WERI-Rb-1 (cell line): ENCODE data around the gene SPOCD1.

Experiments used
- DNase-seq: peaks from one replicate; pipeline ENCODE4 v3.0.0-alpha.2; 2020
- H3K27ac ChIP-seq: fragments of 250-450 bp; sonication (Bioruptor Pico); 2 replicates; pipeline ENCODE4 v1.5.1; 2020; ENCODE audit warnings: mild to moderate bottlenecking, moderate library complexity
- H3K27me3 ChIP-seq: fragments of 250-450 bp; sonication (Bioruptor Pico); 2 replicates; pipeline ENCODE4 v1.5.1; 2021; ENCODE audit warnings: mild to moderate bottlenecking, low read depth, moderate library complexity; ENCODE audit not compliant: insufficient read depth, severe bottlenecking
- H3K36me3 ChIP-seq: fragments of 250-450 bp; sonication (Bioruptor Pico); 2 replicates; pipeline ENCODE4 v1.5.1; 2020; ENCODE audit warnings: mild to moderate bottlenecking, moderate library complexity
- H3K4me3 ChIP-seq: 2 replicates; pipeline ENCODE4 v1.5.1; 2011; ENCODE audit warnings: low read depth, mild to moderate bottlenecking, control low read depth, low read length
- H3K9me3 ChIP-seq: fragments of 250-450 bp; sonication (Bioruptor Pico); 2 replicates; pipeline ENCODE4 v1.5.1; 2021; ENCODE audit warnings: mild to moderate bottlenecking, moderate library complexity; ENCODE audit not compliant: severe bottlenecking
- CTCF ChIP-seq: IDR thresholded peaks from 2 replicates; pipeline ENCODE4 v1.5.1; 2011; ENCODE audit warnings: low read depth, mild to moderate bottlenecking, control low read depth, inconsistent platforms, low read length

The SPOCD1 gene

GRCh38 chr1:31815752-31816500 lies at the start of gene SPOCD1:
SPOCD1 (minus strand) TSS chr1:31816022; CDS start chr1:31815333, 689 bp downstream.
- H3K9me3 ChIP-seq = no peaks in the 10 kb centered on the region
- peak; percentile 83 for TF ChIP-seq CTCF
- peak; percentile 76 for DNase-seq
- no peak within 1 kb of the TSS for H3K4me3 ChIP-seq
- no peaks in the 10 kb centered on the region for H3K36me3 ChIP-seq
- H3K27ac ChIP-seq = no peak within 1 kb of the TSS
- H3K27me3 ChIP-seq = no peaks in the 10 kb centered on the region

- H3K27me3 ChIP-seq = no peaks in the 10 kb centered on the region
- TF ChIP-seq CTCF = no peak
- DNase-seq = no peak
- no peaks in the 10 kb centered on the region for H3K36me3 ChIP-seq
- no peaks in the 10 kb centered on the region for H3K9me3 ChIP-seq
- no peak overlapping the region for H3K4me3 ChIP-seq
- H3K27ac ChIP-seq = no peak overlapping the region
Observed at GRCh38 chr1:31862071-31862470, 46.2 kb upstream of the SPOCD1 start.

GRCh38 chr1:31861346-31861745 lies 45.5 kb upstream of the SPOCD1 start:
- Histone ChIP-seq H3K9me3 (no peaks in the 10 kb centered on the region), H3K4me3 (no peak overlapping the region), H3K36me3 (no peaks in the 10 kb centered on the region), H3K27ac (no peak overlapping the region), H3K27me3 (no peaks in the 10 kb centered on the region)
- no peak for DNase-seq
- no peak for TF ChIP-seq CTCF

- Histone ChIP-seq H3K27me3 (no peaks in the 10 kb centered on the region), H3K27ac (no peak overlapping the region), H3K9me3 (no peaks in the 10 kb centered on the region), H3K36me3 (no peaks in the 10 kb centered on the region), H3K4me3 (no peak overlapping the region)
- no peak for DNase-seq
- TF ChIP-seq CTCF = no peak
Observed at GRCh38 chr1:31860581-31860980, 44.8 kb upstream of the SPOCD1 start.

GRCh38 chr1:31859719-31860118 lies 43.9 kb upstream of the SPOCD1 start:
- Histone ChIP-seq H3K4me3 (no peak overlapping the region), H3K27me3 (no peaks in the 10 kb centered on the region), H3K9me3 (no peaks in the 10 kb centered on the region), H3K27ac (no peak overlapping the region), H3K36me3 (no peaks in the 10 kb centered on the region)
- DNase-seq = no peak
- no peak for TF ChIP-seq CTCF

GRCh38 chr1:31859044-31859443 lies 43.2 kb upstream of the SPOCD1 start:
- Histone ChIP-seq H3K27me3 (no peaks in the 10 kb centered on the region), H3K9me3 (no peaks in the 10 kb centered on the region), H3K4me3 (no peak overlapping the region), H3K27ac (no peak overlapping the region), H3K36me3 (no peaks in the 10 kb centered on the region)
- TF ChIP-seq CTCF = no peak
- no peak for DNase-seq
